Heart right ventricle (tissue), 16 donors: ENCODE data around the gene HS3ST5. TPM values are rescaled to one million over a fixed set of nuclear protein-coding genes. Genes with fewer than 3 reads are reported as not detected.

ENCODE experiments used
- ATAC-seq, 8 donors: fragments of 200-7000 bp; cut with Tn5 transposase; one replicate each; pipeline ENCODE4 v1.9.1; 2020; ENCODE audit warnings: mild to moderate bottlenecking in 8 of 8, moderate library complexity in 8 of 8, moderate number of reproducible peaks in 1 of 8
- DNase-seq, 2 donors: peaks; one replicate each; pipeline ENCODE4 v3.0.0-alpha.2; 2020
- H3K27ac ChIP-seq, 10 donors: fragments of 200-600 bp; sonication (generic) in 2 of 10; one replicate each; pipeline versions ENCODE4 v1.5.0 to v1.8.0; 2020 to 2022; ENCODE audit warnings: mild to moderate bottlenecking in 3 of 10
- H3K27me3 ChIP-seq, 7 donors: fragments of 200-600 bp; one replicate each; pipeline ENCODE4 v1.8.0; 2021 to 2022; ENCODE audit warnings: mild to moderate bottlenecking in 2 of 7
- H3K36me3 ChIP-seq, 9 donors: fragments of 200-600 bp; sonication (generic) in 1 of 9; one replicate each; pipeline versions ENCODE4 v1.5.0 to v1.8.0; 2020 to 2022; ENCODE audit warnings: mild to moderate bottlenecking in 2 of 9
- H3K4me1 ChIP-seq, 9 donors: fragments of 200-600 bp; sonication (generic) in 1 of 9; one replicate each; pipeline versions ENCODE4 v1.5.0 to v1.8.0; 2020 to 2022; ENCODE audit warnings: mild to moderate bottlenecking in 4 of 9
- H3K4me3 ChIP-seq, 10 donors: fragments of 200-600 bp; sonication (generic) in 2 of 10; one replicate each; pipeline versions ENCODE4 v1.5.0 to v1.8.0; 2020 to 2022; ENCODE audit warnings: mild to moderate bottlenecking in 7 of 10, moderate library complexity in 2 of 10
- H3K9me3 ChIP-seq, 11 donors: fragments of 200-600 bp in 10 of 11; sonication (generic) in 2 of 11; one replicate each; pipeline versions ENCODE4 v1.5.0 to v1.8.0; 2013 to 2022; ENCODE audit warnings: mild to moderate bottlenecking in 2 of 11, control low read depth in 1 of 11, moderate library complexity in 1 of 11
- CTCF ChIP-seq, 9 donors: fragments of 200-600 bp; sonication (generic) in 2 of 9; IDR thresholded peaks; one replicate each; pipeline versions ENCODE4 v1.5.0 to v1.8.0; 2021 to 2022; ENCODE audit warnings: antibody characterized with exemption in 9 of 9, mild to moderate bottlenecking in 5 of 9, moderate library complexity in 1 of 9
- WGBS, 2 donors: extraction: QIAGEN DNeasy Blood & Tissue Kit; methylation state at CpG; one replicate each; pipeline ENCODE4 v1.1.7; 2013; ENCODE audit warnings: inconsistent platforms in 1 of 2; 5-methylcytosine and 5-hydroxymethylcytosine counted together
- intact Hi-C, 10 donors: fragments of 100-400 bp; cut with DNase I; formaldehyde crosslinking; loops; one replicate each; pipeline versions ENCODE4 v1.11.1 to v1.14.2; 2022
- polyA plus RNA-seq, 2 donors: library from polyadenylated mRNA; stranded (reverse); fragments of 200-250 nt; gene quantifications; one replicate each; pipeline ENCODE4 v1.2.3, GENCODE V29; 2013
- total RNA-seq, 10 donors: library from RNA; stranded (reverse); fragmentation: NEBNext Ultra II Directional in 3 of 10; extraction: Animal tissue kit (Norgen Biotek cat#: 25700) in 3 of 10; gene quantifications; one replicate each; pipeline versions ENCODE4 v1.2.1 to v1.2.4, GENCODE V29; 2021 to 2023
- donor health status: Arrhythmogenic right ventricular cardiomyopathy.
- donor health status: ischemic (EF 13 %, LVEDD 7.1; RV severe dilation, severe dysfunction).
- donor health status: healthy with polysubstance abuse.
- donor health status: DM: no; HTN: yes; CAD: no.
- donor health status: DM: no; HTN: no; CAD: no.
- donor health status: ischemic (EF 25% LVEDD 6.9; RV normal size, moderate dysfunction).
- donor health status: ischemic (EF 25% LVEDD 5.7; RV mildly dilated, moderate dysfunction).
- donor health status: healthy.
- donor health status: DM: yes; HTN: yes; CAD: no.
- donor health status: Ischemic cardiomyopathy.
- donor health status: ischemic (EF 35%, LVEDD 5.7; RV mildly dilated, moderate dysfunction).
- donor health status: nonischemic (EF 11% LVEDD 7.7; RV severe dilation, severe dysfunction).
- donor health status: DM: yes; HTN: yes; CAD: no.
- donor health status: PGD.
- donor health status: ischemic (EF 29% LVEDD 5.4; RV normal size, mild dysfunction).
- donor health status: nonischemic (EF 23%, LVEDD 6.1; RV moderate dilation, normal function).

Gene HS3ST5
- total and polyA plus RNA-seq, 12 donors = not detected

- no peak overlapping the region for H3K4me3 ChIP-seq
- no peak for DNase-seq
- H3K27me3 ChIP-seq = peaks cover 0 to 8% (median 0%) of the 10 kb centered on the region in 7 donors
- no peak overlapping the region for H3K27ac ChIP-seq
- H3K9me3 ChIP-seq = no peaks in the 10 kb centered on the region
- no peak for TF ChIP-seq CTCF (IDR thresholded peaks at IDR 0.05)
- H3K4me1 ChIP-seq = no peaks in the 10 kb centered on the region
- ATAC-seq = no peak
- intact Hi-C loops = no loop called here
- H3K36me3 ChIP-seq = no peaks in the 10 kb centered on the region
- WGBS, 2 donors = 91 to 95% methylated on average over 4 of the region's 4 CpGs
Measured at GRCh38 chr6:114171473-114171872, 171.3 kb downstream of the HS3ST5 start.

- DNase-seq = no peak
- 86% methylated on average over 1 of the region's 1 CpG for WGBS, 2 donors
- intact Hi-C loops = no loop called here
- no peak overlapping the region for H3K27ac ChIP-seq
- H3K9me3 ChIP-seq = no peaks in the 10 kb centered on the region
- H3K27me3 ChIP-seq = peaks cover 0 to 8% (median 0%) of the 10 kb centered on the region in 7 donors
- H3K4me1 ChIP-seq = no peaks in the 10 kb centered on the region
- ATAC-seq = no peak
- H3K4me3 ChIP-seq = no peak overlapping the region
- TF ChIP-seq CTCF (IDR thresholded peaks at IDR 0.05) = no peak
- H3K36me3 ChIP-seq = no peaks in the 10 kb centered on the region
Measured at GRCh38 chr6:114170958-114171387, 171.8 kb downstream of the HS3ST5 start.

- no peaks in the 10 kb centered on the region for H3K9me3 ChIP-seq
- no peaks in the 10 kb centered on the region for H3K4me1 ChIP-seq
- H3K4me3 ChIP-seq = no peak overlapping the region
- 66 to 71% methylated on average over 3 of the region's 3 CpGs for WGBS, 2 donors
- H3K36me3 ChIP-seq = no peaks in the 10 kb centered on the region
- peaks cover 0 to 8% (median 0%) of the 10 kb centered on the region in 7 donors for H3K27me3 ChIP-seq
- intact Hi-C loops = no loop called here
- no peak overlapping the region for H3K27ac ChIP-seq
- no peak for TF ChIP-seq CTCF (IDR thresholded peaks at IDR 0.05)
- DNase-seq = no peak
- ATAC-seq = no peak
Measured at GRCh38 chr6:114170372-114170771, 172.5 kb downstream of the HS3ST5 start.

- intact Hi-C loops = no loop called here
- ATAC-seq = no peak
- Histone ChIP-seq H3K27ac (no peak overlapping the region), H3K36me3 (no peaks in the 10 kb centered on the region), H3K27me3 (peaks cover 0 to 8% (median 0%) of the 10 kb centered on the region in 7 donors), H3K9me3 (no peaks in the 10 kb centered on the region), H3K4me3 (no peak overlapping the region), H3K4me1 (no peaks in the 10 kb centered on the region)
- TF ChIP-seq CTCF (IDR thresholded peaks at IDR 0.05) = no peak
- DNase-seq = no peak
Measured at GRCh38 chr6:114169763-114170162, 173.1 kb downstream of the HS3ST5 start.
